GM03348 (cell line): ENCODE results near the gene ZC3H12D.
A peak's percentile ranks its signal among the peaks of the same experiment; 100 is the strongest.
"Not testable (repeated sequence)": the region's sequence is repeated elsewhere in the genome, so short reads cannot be mapped to it uniquely, and the experiment has no call there.

Experiments used
- DNase-seq: peaks from one replicate; pipeline ENCODE4 v3.0.0; 2012; ENCODE audit warnings: low spot score

Gene ZC3H12D

DNA sequence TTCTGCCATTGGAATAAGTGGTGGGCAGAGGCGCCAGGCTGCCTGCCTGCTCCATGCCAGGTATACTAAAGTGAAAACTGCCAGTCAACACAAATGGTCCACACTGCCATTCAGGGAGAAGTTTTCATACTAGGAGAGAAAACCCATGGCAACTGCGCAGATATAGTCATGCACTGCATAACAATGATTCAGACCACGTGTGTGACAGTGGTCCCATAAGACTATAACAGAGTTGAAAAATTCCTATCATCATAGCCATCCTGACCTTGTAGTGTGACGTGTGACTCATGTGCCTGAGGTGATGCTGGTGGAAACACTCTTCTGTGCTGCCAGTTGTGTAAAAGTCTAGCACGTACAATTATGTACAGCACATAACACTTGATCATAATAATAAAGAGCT, 25.1 kb downstream of the ZC3H12D start:
- DNase-seq = no peak

DNA sequence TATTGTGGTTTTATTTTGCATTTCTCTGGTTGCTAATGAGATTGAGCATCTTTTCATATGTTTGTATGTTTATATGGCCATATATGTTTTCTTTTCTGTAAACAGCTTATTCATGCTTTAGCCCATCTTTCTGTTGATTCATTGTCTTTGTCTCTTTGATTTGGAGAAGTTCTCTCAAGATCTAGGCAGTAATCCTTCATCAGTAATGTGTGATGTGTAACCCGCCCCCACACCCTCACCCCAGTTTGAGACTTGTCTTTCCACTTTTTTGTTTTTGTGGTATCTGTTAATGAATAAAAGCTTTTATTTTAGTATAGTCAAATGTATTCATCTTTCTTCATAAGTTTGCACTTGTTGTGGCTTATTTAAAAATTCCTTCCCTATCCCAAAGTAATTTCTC, 26.0 kb downstream of the ZC3H12D start:
- no peak for DNase-seq

DNA sequence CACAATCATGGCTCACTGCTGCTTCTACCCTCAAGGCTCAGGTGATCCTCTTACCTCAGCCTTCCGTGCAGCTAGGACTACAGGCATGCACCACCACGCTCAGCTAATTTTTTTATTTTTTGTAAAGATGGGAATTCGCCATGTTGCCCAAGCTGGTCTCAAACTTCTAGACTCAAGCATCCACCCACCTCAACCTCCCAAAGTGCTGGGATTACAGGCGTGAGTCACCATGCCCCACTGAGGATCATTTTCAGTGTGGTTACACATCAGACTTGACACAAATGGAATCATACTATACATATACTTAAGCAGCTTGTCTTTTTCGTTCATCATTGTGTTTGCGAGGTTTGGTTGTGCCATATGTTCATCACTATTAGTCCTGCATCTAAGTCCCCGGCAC, 26.6 kb downstream of the ZC3H12D start:
- no peak for DNase-seq

DNA sequence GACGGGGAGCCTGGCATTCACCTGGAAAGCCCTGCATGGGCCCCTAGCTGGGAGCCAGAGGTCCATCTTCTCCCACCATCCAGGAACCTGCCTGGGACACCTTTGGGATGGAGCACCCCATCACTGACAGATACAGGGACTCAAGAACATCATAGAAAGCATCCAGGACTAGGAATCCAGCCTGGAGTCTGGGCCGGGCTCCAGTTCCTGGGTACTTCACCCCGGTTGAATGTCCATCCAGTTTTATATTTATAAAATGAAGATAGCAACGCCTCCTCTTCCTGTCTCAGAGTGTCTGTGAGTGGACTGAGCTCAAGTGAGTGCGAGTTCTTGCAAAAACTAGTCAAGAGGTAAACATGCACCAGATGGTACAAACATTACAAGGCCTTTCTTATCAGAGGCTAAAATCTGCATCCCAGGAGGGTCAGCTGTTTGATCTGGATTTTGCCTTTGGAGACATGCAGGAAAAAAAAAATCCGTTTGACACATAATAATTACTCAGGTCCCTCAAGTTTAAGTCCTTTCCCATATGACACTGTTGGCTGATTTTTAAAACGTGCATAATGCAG, 27.4 kb downstream of the ZC3H12D start:
- DNase-seq = no peak

GRCh38 chr6:149456311-149457021, 28.3 kb downstream of the ZC3H12D start:
- no peak for DNase-seq

- DNase-seq = no peak
Observed at GRCh38 chr6:149455031-149455732, 29.6 kb downstream of the ZC3H12D start.

GRCh38 chr6:149454346-149454848, 30.4 kb downstream of the ZC3H12D start:
- peak; percentile 94 for DNase-seq

GRCh38 chr6:149453597-149454345, 31.0 kb downstream of the ZC3H12D start:
- no peak for DNase-seq

DNA sequence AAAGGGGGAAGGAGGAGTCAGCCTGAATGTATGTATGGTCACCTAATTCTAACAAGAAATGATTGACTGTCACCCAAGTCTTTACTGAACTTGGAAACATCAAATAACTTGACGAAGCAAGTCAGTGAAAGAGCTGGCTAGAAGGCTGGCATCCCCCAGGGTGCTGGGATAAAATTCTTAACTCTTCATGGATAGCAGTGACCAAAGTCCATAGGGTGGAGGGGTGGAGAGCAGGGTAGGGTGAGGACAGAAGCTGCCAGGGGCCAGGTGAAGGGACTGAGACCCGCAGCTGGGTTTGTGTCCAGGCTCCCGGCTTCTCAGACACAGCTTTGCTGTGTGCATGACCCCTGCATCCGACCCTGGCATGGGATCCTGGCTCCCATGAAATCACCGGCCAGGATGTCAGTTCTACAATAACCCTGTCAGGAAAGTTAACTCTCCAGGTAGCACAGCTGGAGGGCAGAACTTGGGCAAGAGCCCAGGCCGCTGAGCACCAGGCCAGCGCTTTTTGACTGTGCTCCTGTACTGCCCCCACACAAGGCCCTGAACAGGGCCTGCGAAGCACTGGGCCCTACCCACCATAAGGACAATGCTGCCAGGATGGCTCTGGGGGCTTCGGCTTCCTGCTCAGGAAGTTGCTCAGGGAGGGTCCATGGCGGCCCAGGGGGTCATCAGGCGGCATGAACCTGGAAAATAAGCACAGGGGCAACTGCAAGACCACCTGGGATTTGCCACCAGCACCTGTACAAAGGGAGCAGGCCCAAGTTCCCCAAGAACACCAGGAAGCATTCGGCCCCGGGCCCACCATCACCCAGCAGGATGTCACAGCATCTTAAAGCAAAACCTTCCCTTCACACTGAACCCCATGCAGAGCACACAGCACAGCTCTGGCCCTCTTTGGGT, 32.5 kb downstream of the ZC3H12D start:
- DNase-seq = no peak

GRCh38 chr6:149451376-149452036, 33.3 kb downstream of the ZC3H12D start:
- no peak for DNase-seq

GRCh38 chr6:149450679-149451375, 34.0 kb downstream of the ZC3H12D start:
- peak; percentile 77 for DNase-seq

GRCh38 chr6:149449831-149450678, 34.8 kb downstream of the ZC3H12D start:
- DNase-seq = no peak

GRCh38 chr6:149448821-149449453, 35.9 kb downstream of the ZC3H12D start:
- DNase-seq = no peak

DNA sequence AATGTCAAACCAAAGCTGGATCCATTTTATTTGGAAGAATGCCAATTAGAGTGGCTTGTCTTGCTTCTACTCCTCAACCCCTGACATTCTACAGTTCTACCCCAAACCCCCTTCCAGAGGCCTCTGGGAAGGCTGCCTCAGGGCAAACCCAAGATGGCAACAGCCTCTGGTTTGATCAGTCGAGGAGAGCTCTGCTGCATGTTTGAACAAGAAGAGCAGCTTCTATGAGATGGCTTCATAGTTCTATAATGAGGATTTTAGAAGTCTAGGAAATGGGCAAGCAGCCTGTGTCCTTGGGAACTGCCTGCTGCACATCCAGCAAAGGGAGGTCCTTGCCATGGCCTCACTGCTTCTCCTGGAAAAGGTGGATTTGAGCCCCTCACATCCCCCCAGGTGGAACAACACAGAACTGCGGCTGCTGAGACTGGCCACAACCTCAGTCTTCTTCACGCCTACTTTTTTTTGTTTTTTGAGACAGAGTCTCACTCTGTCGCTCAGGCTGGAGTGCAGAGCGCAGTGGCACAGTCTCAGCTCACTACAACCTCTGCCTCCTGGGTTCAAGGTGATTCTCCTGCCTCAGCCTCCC, 37.9 kb downstream of the ZC3H12D start:
- DNase-seq = no peak

GRCh38 chr6:149445573-149445972, 39.2 kb downstream of the ZC3H12D start:
- no peak for DNase-seq

DNA sequence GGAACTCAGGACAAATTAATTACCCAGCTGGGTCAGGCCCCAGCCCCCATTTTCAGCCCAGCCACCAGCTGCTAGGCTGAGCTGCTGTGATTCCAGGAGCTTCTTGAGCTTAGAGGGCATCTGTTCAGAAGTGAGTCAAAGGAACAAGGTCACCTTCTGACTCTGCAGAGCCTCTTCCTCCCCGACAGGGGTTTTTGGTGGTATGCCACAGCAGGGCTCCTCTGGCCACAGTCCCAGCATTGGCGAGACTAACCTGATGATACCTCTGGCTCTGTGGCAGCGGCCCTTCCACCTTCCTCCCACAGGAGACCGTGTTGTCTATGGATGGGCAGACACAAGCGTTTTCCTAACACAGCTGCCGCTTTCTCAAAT, 39.7 kb downstream of the ZC3H12D start:
- no peak for DNase-seq

DNA sequence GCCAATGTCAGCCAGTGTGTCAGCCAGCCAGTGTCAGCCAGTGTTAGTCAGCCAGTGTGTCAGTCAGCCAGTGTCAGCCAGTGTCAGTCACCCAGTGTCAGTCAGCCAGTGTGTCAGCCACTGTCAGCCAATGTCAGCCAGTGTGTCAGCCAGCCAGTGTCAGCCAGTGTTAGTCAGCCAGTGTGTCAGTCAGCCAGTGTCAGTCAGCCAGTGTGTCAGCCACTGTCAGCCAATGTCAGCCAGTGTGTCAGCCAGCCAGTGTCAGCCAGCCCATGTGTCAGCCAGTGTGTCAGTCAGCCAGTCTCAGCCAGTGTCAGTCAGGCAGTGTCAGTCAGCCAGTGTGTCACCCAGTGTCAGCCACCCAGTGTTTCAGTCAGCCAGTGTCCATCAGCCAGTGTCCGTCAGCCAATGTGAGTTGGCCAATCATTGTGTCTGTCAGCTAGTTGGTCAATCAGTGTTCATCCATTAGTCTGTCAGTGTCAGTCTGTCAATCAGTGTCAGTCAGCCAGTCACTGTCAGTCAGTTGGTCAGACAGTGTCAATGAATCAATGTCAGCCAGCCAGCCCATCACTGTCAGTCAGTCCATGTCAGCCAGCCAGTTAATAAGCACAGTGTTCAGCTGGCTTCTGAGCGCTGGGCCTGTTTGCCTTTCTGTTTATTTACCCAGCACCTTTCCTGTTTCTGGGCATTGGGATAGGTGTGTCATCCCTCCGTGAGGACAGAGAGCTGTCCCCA, 40.3 kb downstream of the ZC3H12D start:
- DNase-seq = not testable (repeated sequence)
